Peyer's patch (tissue), 4 donors: Measurements from ENCODE around the gene GLI3.

ENCODE experiments used
- POLR2A ChIP-seq, 2 donors: fragments of 450-650 bp; IDR thresholded peaks; one replicate each; pipeline ENCODE4 v1.5.1; 2017; ENCODE audit warnings: antibody characterized with exemption in 2 of 2, mild to moderate bottlenecking in 2 of 2, moderate library complexity in 2 of 2
- TF ChIP-seq, protein P1 (sequence below), 6 experiments: fragments of 450-650 bp in 4 of 6; fragments of 200-600 bp in 2 of 6; sonication (generic) in 1 of 6; IDR thresholded peaks; one replicate each; pipeline ENCODE4 v1.5.1; 2017 to 2019; ENCODE audit warnings: antibody characterized with exemption in 6 of 6, mild to moderate bottlenecking in 3 of 6, moderate library complexity in 1 of 6

DNA sequence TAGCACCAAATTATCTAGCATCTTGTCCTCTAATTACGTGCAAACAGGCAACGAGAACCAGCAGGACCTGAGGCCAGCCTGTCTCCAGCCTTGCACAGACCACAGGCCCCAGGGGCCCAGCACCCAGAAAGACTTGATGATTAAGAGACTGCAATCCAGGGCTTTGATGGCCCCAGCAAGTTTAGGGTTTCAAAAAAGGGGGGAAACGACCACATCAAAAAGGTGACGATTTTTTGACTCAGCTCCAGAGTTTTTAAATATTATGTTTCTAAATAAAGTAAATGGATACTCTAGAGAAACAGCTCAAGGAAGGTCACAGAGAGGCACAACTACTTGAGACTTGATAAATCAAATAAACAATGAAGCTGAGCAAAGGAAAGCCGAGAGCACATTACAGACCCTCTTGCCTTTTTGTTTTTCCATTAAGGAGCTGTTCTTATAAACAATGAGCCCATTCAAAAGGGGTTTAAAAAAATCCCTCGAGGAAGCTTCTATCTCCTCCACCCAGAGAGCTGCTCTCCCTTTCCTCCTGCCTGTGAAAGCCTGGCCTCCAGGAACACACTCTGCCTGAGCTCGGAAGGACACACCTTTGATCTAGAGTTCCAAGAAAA is 44.1 kb downstream of the GLI3 start:
- no peak for TF ChIP-seq POLR2A (IDR thresholded peaks at IDR 0.05)
- TF ChIP-seq, protein P1, sequence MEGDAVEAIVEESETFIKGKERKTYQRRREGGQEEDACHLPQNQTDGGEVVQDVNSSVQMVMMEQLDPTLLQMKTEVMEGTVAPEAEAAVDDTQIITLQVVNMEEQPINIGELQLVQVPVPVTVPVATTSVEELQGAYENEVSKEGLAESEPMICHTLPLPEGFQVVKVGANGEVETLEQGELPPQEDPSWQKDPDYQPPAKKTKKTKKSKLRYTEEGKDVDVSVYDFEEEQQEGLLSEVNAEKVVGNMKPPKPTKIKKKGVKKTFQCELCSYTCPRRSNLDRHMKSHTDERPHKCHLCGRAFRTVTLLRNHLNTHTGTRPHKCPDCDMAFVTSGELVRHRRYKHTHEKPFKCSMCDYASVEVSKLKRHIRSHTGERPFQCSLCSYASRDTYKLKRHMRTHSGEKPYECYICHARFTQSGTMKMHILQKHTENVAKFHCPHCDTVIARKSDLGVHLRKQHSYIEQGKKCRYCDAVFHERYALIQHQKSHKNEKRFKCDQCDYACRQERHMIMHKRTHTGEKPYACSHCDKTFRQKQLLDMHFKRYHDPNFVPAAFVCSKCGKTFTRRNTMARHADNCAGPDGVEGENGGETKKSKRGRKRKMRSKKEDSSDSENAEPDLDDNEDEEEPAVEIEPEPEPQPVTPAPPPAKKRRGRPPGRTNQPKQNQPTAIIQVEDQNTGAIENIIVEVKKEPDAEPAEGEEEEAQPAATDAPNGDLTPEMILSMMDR (IDR thresholded peaks at IDR 0.05): no peak
